AG09319 (cell line): ENCODE results near the gene MYH10.

Source experiments
- DNase-seq: peaks from one replicate; pipeline ENCODE4 v3.0.0-alpha.2; 2010; ENCODE audit warnings: low read depth; ENCODE audit errors: extremely low read depth
- TF ChIP-seq, protein P1 (sequence below): IDR thresholded peaks from 2 replicates; pipeline ENCODE4 v1.5.1; 2011; ENCODE audit warnings: low read depth, mild to moderate bottlenecking, inconsistent platforms, low read length, moderate library complexity

MYH10 gene

DNA sequence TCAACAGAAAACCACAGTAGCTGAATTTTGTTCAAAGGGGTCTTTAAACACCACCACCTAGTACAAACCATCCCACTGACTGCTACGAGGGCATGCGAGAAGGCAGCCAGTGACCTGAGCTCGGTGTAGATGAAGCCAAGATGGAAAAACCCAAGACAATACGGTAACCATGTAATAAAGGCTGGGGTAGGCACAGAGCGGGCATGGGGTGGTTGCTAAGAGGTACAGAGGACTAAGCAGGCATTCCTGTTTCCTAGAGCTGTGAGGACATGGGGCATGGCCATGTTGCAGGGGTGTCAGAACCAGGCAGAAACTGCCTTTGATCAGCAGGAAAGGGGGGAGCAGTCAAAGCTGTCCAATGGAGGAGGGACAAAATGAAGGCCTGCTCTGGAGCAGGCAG lies 142.8 kb downstream of the MYH10 start:
- TF ChIP-seq, protein P1, sequence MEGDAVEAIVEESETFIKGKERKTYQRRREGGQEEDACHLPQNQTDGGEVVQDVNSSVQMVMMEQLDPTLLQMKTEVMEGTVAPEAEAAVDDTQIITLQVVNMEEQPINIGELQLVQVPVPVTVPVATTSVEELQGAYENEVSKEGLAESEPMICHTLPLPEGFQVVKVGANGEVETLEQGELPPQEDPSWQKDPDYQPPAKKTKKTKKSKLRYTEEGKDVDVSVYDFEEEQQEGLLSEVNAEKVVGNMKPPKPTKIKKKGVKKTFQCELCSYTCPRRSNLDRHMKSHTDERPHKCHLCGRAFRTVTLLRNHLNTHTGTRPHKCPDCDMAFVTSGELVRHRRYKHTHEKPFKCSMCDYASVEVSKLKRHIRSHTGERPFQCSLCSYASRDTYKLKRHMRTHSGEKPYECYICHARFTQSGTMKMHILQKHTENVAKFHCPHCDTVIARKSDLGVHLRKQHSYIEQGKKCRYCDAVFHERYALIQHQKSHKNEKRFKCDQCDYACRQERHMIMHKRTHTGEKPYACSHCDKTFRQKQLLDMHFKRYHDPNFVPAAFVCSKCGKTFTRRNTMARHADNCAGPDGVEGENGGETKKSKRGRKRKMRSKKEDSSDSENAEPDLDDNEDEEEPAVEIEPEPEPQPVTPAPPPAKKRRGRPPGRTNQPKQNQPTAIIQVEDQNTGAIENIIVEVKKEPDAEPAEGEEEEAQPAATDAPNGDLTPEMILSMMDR, result no peak

DNA sequence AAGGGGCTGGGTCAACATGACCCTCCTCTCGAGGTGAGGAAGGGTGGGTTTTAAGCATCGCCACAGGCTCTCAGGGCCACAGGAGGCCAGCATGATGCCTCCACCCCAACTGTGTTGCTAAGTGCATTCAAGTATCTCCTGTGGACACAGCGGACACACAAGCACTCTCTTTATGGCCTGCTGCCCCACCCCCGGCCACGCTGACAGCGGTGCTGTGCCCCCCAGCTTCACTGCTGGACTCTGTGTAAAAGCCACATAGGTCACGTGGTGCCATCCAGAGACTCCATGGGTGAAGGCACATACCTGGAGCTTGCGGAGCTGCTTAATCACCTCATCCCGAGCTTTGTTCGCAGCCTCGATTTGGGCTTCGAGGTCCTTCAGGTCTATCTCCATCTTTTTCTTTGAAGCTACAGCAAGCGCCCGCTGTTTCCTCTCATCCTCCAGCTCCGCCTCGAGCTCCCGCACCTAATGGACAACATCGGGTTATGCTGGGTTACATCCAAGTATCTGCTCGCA lies 143.3 kb downstream of the MYH10 start:
- TF ChIP-seq, protein P1, result no peak
- DNase-seq, result no peak

More for the DNA sequence above, 142.8 kb downstream of the MYH10 start:
- no peak for DNase-seq

DNA sequence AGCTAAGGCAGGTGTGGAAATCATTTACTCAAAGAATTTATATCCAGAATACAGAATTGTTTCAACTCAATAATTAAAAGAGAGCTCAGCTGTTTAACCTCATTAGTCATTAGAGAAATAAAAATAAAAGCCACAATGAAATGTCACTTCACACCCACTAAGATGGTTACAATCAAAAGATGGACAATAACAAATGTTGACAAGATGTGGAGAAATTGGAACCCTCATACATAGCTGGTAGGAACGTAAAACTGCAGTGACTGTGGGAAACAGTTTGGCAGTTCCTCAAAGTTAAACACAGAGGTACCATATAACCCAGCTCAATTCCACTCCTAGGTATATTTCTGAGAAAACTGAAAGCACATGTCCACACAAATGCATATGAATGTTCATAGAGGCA lies 145.0 kb downstream of the MYH10 start:
- no peak for DNase-seq
- TF ChIP-seq, protein P1, result no peak

DNA sequence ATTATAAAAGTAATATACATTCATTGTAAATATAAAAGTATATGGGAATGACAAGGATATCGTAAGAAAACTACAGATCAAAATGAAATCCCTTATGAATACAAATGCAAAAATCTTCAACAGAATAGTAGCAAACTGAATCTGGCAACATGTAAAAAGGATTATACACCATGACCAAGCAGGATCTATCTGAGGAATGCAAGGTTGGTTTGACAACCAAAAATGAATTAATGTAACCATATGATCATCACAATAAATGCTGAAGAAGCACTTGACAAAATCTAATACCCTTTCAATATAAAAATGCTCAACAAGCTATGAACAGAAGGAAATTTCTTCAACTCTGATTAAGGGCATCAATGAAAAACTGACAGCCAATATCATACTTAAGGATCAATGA lies 146.1 kb downstream of the MYH10 start:
- TF ChIP-seq, protein P1, result no peak
- no peak for DNase-seq

DNA sequence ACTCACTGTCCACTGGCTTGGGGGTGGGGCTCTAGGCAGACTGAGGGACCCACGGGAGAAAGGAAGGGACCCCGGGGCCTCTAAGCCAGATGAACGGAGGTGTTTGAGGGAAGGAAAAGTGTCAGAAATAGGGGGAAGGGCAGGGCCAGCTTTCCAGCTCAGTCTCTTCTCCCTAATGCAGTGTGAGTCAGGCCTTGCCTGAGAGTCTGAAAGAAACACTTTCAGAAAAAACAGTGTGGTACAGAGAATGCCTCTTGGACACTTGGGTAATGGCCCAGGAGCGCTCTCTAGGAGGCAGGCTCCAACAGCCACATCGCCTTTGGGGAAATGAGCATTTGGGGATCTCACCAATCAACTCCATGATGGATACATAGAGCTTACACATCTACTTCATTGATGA lies 148.0 kb downstream of the MYH10 start:
- TF ChIP-seq, protein P1, result no peak
- no peak for DNase-seq

DNA sequence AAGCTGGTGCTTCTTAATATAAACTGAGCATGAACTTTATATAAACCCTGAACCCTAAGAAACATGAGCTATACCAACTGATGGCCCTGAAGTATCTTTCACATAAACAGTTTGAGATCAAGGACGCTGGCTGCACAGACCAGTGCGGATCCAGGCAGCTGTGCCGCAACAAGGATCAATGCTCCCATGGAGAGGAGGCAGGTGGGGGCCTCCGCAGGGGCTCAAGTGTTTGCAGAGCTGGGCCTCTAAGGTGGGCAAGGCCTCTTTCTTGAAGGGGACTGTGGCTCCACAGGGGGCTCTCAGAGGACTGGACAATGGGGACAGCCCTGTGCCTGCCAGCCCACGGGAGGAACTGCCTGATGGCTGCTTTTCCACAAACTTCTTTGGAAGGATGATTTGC lies 148.8 kb downstream of the MYH10 start:
- DNase-seq, result no peak
- TF ChIP-seq, protein P1, result no peak

DNA sequence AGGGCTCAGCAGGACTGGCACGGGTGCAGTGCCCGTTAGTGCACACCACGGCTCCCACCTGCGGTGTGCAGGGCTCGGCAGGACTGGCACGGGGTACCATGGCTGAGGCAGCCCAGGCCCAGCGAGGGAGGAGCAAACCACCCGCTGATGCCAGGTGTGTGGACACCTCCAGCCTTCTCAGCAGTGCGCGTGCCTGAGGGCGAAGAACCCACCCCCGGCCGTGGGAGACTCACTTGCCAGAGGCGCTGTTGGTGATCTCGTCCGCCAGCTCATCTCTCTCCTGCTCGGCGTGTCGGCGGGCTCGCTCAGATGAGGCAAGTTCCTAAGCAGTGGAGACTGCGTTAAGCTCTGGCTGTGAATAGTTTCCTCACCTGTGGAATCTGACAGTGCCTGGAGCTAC lies 149.4 kb downstream of the MYH10 start:
- DNase-seq, result no peak
- TF ChIP-seq, protein P1, result no peak
